Stimulated activated CD4-positive, alpha-beta T cell treated with anti-CD3 and anti-CD28 coated beads, Interleukin-2, amount 100 ng/mL, for 48 hours (primary cell): ENCODE measurements around the gene LANCL1.
A peak's percentile ranks its signal among the peaks of the same experiment; 100 is the strongest.

Source experiments
- DNase-seq, 2 donors: peaks; one replicate each; pipeline ENCODE4 v3.0.0-alpha.2; 2020

LANCL1 gene

GRCh38 chr2:210476194-210477128 is at the start of gene LANCL1:
Gene LANCL1 (minus strand): TSS chr2:210476759. CDS start chr2:210476396, 363 bp downstream.
- peak; percentile 69 to 71 for DNase-seq

- no peak for DNase-seq
Measured at GRCh38 chr2:210524533-210524932, 48.0 kb upstream of the LANCL1 start.

- no peak for DNase-seq
Measured at GRCh38 chr2:210523650-210524289, 47.2 kb upstream of the LANCL1 start.

GRCh38 chr2:210522399-210522798 is 45.8 kb upstream of the LANCL1 start:
- DNase-seq: no peak

GRCh38 chr2:210519594-210519993 is 43.0 kb upstream of the LANCL1 start:
- DNase-seq: no peak

- DNase-seq: no peak
Measured at GRCh38 chr2:210517264-210517663, 40.7 kb upstream of the LANCL1 start.

- DNase-seq: no peak
Measured at GRCh38 chr2:210515911-210516310, 39.4 kb upstream of the LANCL1 start.

GRCh38 chr2:210503725-210504191 is 27.2 kb upstream of the LANCL1 start:
- DNase-seq: no peak

- DNase-seq: peak; percentile 13 to 23
Measured at GRCh38 chr2:210503001-210503623, 26.6 kb upstream of the LANCL1 start.

GRCh38 chr2:210496512-210496911 is 20.0 kb upstream of the LANCL1 start:
- no peak for DNase-seq

- DNase-seq: no peak
Measured at GRCh38 chr2:210493528-210493927, 17.0 kb upstream of the LANCL1 start.

GRCh38 chr2:210481601-210482175 is 5.1 kb upstream of the LANCL1 start:
- DNase-seq: no peak

- no peak for DNase-seq
Measured at GRCh38 chr2:210480764-210481163, 4.2 kb upstream of the LANCL1 start.

GRCh38 chr2:210480079-210480478 is 3.5 kb upstream of the LANCL1 start:
- DNase-seq: no peak

GRCh38 chr2:210478661-210479060 is 2.1 kb upstream of the LANCL1 start:
- DNase-seq: no peak

GRCh38 chr2:210477496-210477895 is 937 bp upstream of the LANCL1 start:
- peak in 1 of 2 donors; percentile 12 for DNase-seq

- no peak for DNase-seq
Measured at GRCh38 chr2:210475706-210476105, 853 bp downstream of the LANCL1 start.

- DNase-seq: no peak
Measured at GRCh38 chr2:210474776-210475175, 1.8 kb downstream of the LANCL1 start.

- DNase-seq: no peak
Measured at GRCh38 chr2:210461401-210461800, 15.2 kb downstream of the LANCL1 start.

- no peak for DNase-seq
Measured at GRCh38 chr2:210460322-210461227, 16.0 kb downstream of the LANCL1 start.

- DNase-seq: no peak
Measured at GRCh38 chr2:210459880-210460279, 16.7 kb downstream of the LANCL1 start.

GRCh38 chr2:210459407-210459806 is 17.2 kb downstream of the LANCL1 start:
- no peak for DNase-seq
